Panc1 (cell line): ENCODE measurements around the gene COA7.

Experiments used
- POLR2AphosphoS5 ChIP-seq: IDR thresholded peaks from 2 replicates; pipeline ENCODE4 v1.6.1; 2012; ENCODE audit warnings: mild to moderate bottlenecking, low read depth, low read length, moderate library complexity
- TF ChIP-seq, protein P1 (sequence below): fragments of 450-650 bp; IDR thresholded peaks from 2 replicates; pipeline ENCODE4 v1.5.1; 2017; ENCODE audit warnings: mild to moderate bottlenecking

DNA sequence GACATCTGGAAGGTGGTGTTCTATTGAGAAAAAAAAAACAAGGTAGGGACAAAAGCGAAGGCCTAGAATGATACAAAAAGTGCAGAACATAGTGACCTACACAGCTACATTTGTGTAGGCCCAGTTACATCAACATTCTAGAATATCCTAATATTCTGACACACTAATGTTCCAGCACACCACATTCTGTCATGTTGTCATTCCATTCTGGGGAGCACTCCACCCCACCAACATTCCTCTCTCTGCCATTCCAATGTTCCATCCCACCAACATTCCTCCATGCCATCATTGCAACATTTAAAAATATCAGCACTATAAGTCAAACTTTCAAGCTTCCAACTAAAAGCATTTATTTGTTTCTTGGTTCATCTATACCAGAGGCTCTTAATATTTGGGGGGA, 28.5 kb downstream of the COA7 start:
- TF ChIP-seq, protein P1, sequence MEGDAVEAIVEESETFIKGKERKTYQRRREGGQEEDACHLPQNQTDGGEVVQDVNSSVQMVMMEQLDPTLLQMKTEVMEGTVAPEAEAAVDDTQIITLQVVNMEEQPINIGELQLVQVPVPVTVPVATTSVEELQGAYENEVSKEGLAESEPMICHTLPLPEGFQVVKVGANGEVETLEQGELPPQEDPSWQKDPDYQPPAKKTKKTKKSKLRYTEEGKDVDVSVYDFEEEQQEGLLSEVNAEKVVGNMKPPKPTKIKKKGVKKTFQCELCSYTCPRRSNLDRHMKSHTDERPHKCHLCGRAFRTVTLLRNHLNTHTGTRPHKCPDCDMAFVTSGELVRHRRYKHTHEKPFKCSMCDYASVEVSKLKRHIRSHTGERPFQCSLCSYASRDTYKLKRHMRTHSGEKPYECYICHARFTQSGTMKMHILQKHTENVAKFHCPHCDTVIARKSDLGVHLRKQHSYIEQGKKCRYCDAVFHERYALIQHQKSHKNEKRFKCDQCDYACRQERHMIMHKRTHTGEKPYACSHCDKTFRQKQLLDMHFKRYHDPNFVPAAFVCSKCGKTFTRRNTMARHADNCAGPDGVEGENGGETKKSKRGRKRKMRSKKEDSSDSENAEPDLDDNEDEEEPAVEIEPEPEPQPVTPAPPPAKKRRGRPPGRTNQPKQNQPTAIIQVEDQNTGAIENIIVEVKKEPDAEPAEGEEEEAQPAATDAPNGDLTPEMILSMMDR, result no peak
- no peak for TF ChIP-seq POLR2AphosphoS5
